GM12801 (cell line): ENCODE data around the gene DHX29.

Experiments used
- TF ChIP-seq, protein P1 (sequence below): IDR thresholded peaks from one replicate; pipeline ENCODE4 v1.5.1; 2011; ENCODE audit warnings: control low read depth; ENCODE audit not compliant: insufficient read length; ENCODE audit errors: extremely low read depth

Gene DHX29

DNA sequence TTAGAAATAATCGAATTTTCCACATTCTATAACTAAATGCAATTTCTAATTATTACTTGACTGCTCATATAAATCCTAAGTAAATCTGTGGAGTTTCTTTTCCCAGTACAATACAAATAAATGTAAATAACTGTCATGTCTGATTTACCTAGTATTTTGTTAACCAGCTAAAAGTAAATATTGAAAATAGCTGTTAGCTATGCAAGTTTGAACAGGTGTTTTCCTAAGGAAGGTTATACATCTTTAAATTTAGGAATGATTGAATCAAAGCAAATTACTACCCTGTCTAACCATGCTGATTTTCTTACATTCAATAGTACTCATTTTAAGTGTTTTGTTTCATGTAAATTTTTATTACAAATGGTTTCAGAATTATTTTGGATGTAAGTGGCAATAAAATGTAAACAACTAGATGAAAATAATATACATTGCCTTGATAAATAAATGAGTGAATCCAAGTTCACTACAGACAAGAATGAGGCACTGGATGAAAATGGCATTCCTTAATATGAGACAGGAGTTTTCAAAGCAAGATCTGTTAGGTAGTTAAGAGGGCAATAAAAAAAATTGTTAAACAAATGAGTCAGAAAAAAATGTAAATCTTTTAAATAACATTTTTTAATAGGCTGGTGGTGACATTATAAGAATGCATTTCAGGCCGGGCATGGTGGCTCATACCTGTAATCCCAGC lies 96.2 kb downstream of the DHX29 start:
- TF ChIP-seq, protein P1, sequence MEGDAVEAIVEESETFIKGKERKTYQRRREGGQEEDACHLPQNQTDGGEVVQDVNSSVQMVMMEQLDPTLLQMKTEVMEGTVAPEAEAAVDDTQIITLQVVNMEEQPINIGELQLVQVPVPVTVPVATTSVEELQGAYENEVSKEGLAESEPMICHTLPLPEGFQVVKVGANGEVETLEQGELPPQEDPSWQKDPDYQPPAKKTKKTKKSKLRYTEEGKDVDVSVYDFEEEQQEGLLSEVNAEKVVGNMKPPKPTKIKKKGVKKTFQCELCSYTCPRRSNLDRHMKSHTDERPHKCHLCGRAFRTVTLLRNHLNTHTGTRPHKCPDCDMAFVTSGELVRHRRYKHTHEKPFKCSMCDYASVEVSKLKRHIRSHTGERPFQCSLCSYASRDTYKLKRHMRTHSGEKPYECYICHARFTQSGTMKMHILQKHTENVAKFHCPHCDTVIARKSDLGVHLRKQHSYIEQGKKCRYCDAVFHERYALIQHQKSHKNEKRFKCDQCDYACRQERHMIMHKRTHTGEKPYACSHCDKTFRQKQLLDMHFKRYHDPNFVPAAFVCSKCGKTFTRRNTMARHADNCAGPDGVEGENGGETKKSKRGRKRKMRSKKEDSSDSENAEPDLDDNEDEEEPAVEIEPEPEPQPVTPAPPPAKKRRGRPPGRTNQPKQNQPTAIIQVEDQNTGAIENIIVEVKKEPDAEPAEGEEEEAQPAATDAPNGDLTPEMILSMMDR, result no peak
